Thyroid gland (tissue), 4 donors: ENCODE results near the gene ABO.
"Not testable (repeated sequence)": the region's sequence is repeated elsewhere in the genome, so short reads cannot be mapped to it uniquely, and the experiment has no call there.

ENCODE experiments used
- POLR2A ChIP-seq, 2 donors: fragments of 450-650 bp; IDR thresholded peaks; one replicate each; pipeline ENCODE4 v1.6.1; 2017; ENCODE audit warnings: antibody characterized with exemption in 2 of 2, mild to moderate bottlenecking in 2 of 2, moderate library complexity in 1 of 2
- TF ChIP-seq, protein P1 (sequence below), 6 experiments: fragments of 200-600 bp in 3 of 6; fragments of 450-650 bp in 3 of 6; sonication (generic) in 3 of 6; IDR thresholded peaks; one replicate each; pipeline ENCODE4 v1.5.1; 2016 to 2019; ENCODE audit warnings: antibody characterized with exemption in 6 of 6, mild to moderate bottlenecking in 2 of 6, inconsistent platforms in 1 of 6, moderate library complexity in 1 of 6

DNA sequence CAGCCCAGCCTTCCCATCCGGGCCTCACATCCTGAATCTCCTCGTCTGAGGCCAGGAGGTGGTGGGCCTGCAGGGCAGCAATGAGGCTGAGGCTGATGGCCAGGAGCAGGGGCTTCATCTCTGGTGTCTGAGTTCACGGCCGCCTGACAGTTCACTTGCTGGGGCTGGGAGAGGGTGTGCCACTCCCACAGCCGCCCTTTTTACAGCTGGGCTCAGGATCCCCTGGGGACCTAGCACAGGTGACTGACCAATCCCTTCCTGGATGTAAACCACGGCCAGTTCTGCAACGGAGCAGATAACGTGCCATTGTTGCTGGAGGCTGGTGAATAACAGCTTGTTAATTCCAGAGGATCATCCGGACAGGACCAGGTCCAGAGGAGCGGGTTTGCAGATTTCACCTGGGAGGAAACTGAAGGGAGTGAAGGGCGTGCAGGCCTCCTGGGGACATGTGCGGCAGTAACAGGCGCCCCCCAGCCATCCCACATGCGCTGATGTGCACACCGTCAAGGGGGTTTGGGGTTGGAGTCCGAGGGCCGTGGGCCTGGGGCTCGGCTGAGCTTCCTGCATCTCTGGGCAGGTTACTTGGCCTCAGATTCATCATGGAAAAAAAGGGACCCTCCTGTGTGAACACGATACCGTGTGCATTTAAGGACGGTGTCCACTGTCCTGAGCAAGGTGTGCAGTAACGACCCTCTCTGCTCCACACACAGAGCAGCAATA, 46.4 kb downstream of the ABO start:
- not testable (repeated sequence) for TF ChIP-seq POLR2A (IDR thresholded peaks at IDR 0.05)
- TF ChIP-seq, protein P1, sequence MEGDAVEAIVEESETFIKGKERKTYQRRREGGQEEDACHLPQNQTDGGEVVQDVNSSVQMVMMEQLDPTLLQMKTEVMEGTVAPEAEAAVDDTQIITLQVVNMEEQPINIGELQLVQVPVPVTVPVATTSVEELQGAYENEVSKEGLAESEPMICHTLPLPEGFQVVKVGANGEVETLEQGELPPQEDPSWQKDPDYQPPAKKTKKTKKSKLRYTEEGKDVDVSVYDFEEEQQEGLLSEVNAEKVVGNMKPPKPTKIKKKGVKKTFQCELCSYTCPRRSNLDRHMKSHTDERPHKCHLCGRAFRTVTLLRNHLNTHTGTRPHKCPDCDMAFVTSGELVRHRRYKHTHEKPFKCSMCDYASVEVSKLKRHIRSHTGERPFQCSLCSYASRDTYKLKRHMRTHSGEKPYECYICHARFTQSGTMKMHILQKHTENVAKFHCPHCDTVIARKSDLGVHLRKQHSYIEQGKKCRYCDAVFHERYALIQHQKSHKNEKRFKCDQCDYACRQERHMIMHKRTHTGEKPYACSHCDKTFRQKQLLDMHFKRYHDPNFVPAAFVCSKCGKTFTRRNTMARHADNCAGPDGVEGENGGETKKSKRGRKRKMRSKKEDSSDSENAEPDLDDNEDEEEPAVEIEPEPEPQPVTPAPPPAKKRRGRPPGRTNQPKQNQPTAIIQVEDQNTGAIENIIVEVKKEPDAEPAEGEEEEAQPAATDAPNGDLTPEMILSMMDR (IDR thresholded peaks at IDR 0.05): not testable (repeated sequence)
